ENCODE results near the gene DUSP14. TPM values are rescaled to one million over a fixed set of nuclear protein-coding genes. Genes with fewer than 3 reads are reported as not detected.

DUSP14 gene
- total RNA-seq, 2 donors from 2014 or later, result 2.2 to 3.0 TPM

DNA sequence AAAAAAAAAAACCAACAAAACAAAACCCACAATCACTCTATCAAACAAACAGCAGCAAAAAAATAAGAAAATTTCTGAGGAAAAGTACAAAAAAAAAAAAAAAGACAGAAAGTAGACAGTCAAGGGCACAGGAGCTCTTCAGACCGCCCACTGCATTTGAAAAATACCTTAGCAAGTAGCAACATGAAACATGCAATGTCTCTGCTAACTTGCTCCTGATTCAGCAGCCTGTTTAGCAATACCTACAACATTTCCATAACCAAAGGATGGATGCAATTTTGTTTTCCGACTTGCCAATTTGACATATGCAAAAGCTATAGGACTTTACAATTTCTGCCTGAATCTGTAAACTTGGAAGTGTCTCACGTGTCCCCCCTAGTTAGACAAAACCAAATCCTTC lies 62.1 kb downstream of the DUSP14 start:
- intact Hi-C loops (cut with DNase I), result no loop called here
- H3K4me1 ChIP-seq, result no peaks in the 10 kb centered on the region
- H3K36me3 ChIP-seq, result no peaks in the 10 kb centered on the region
- no peak for TF ChIP-seq CTCF (IDR thresholded peaks at IDR 0.05)
- no peak overlapping the region for H3K27ac ChIP-seq
- no peaks in the 10 kb centered on the region for H3K27me3 ChIP-seq
- H3K4me3 ChIP-seq, result no peak overlapping the region
- no peak overlapping the region for H3K9ac ChIP-seq (ENCODE audit: low read depth in 2 of 2, low read length in 2 of 2)
- DNase-seq, result no peak
- H3K9me3 ChIP-seq, result no peaks in the 10 kb centered on the region

DNA sequence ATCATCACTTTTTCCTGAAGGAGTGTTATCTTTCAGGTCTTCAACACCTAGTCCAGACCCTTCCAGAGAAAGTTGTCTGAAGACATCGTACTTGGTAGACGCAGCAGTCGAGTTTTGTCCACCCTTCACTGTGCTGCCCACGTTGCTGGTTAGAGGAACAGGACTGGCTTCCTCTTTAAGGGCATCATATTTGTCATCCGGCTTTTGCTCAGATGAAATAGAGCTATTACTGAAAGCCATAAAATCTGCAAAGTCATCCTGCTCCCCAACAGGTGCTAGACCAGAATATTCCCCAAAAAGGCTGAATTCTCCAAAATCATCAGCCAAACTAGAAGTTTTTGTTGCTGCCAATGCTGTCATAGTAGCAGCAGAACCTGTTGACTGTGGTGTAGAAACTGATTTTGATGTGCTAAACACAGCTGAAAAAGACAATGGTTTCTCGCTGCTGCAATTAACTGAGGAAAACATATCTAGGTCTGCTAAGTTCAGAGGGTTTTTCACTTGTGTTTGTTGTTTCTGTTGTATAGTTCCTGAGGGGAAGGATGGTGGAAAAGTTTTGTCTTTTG lies 63.8 kb downstream of the DUSP14 start:
- Histone ChIP-seq H3K4me1 (no peaks in the 10 kb centered on the region), H3K27me3 (no peaks in the 10 kb centered on the region), H3K36me3 (no peaks in the 10 kb centered on the region), H3K4me3 (no peak overlapping the region), H3K9me3 (no peaks in the 10 kb centered on the region), H3K27ac (no peak overlapping the region), H3K9ac (ENCODE audit: low read depth in 2 of 2, low read length in 2 of 2) (no peak overlapping the region)
- intact Hi-C loops (cut with DNase I), result no loop called here
- no peak for TF ChIP-seq CTCF (IDR thresholded peaks at IDR 0.05)
- DNase-seq, result no peak

DNA sequence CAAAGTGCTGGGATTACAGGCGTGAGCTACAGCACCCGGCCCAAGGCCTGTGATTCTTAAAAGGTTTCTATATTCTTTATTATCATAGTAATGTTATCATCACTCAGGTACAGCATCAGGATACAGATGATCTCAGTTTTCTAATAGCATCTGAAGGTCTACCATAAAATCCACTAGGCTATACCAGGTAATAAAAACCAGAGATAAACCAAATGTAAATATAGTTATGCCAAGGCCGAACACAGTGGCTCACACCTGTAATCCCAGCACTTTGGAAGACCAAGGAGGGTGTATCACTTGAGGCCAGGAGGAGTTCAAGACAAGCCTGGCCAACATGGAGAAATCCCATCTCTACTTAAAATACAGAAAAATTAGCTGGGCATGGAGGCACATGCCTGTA lies 65.7 kb downstream of the DUSP14 start:
- DNase-seq, result no peak
- no peak overlapping the region for H3K4me3 ChIP-seq
- no peak overlapping the region for H3K27ac ChIP-seq
- no peak overlapping the region for H3K9ac ChIP-seq (ENCODE audit: low read depth in 2 of 2, low read length in 2 of 2)
- no peak for TF ChIP-seq CTCF (IDR thresholded peaks at IDR 0.05)
- H3K4me1 ChIP-seq, result no peaks in the 10 kb centered on the region
- intact Hi-C loops (cut with DNase I), result no loop called here
- no peaks in the 10 kb centered on the region for H3K36me3 ChIP-seq
- H3K9me3 ChIP-seq, result no peaks in the 10 kb centered on the region
- H3K27me3 ChIP-seq, result no peaks in the 10 kb centered on the region

DNA sequence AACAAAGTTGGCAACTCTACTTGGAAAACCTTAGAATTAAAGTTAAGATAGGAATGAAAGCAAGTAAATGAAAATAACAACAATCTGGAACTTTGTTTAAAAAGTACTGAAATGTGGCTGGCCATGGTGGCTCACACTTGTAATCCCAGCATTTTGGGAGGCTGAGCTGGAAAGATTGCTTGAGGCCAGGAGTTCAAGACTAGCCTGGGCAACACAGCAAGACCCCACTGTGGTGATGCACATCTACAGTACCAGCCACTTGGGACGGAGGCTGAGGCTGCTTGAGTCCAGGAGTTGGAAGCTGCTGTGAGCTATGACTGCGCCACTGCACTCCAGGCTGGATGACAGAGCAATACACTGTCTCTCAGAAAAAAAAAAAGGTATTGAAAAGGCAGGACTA lies 67.8 kb downstream of the DUSP14 start:
- Histone ChIP-seq H3K36me3 (no peaks in the 10 kb centered on the region), H3K27me3 (no peaks in the 10 kb centered on the region), H3K27ac (no peak overlapping the region), H3K9me3 (no peaks in the 10 kb centered on the region), H3K9ac (ENCODE audit: low read depth in 2 of 2, low read length in 2 of 2) (no peak overlapping the region), H3K4me1 (no peaks in the 10 kb centered on the region), H3K4me3 (no peak overlapping the region)
- DNase-seq, result no peak
- TF ChIP-seq CTCF (IDR thresholded peaks at IDR 0.05), result no peak
- intact Hi-C loops (cut with DNase I), result no loop called here

DNA sequence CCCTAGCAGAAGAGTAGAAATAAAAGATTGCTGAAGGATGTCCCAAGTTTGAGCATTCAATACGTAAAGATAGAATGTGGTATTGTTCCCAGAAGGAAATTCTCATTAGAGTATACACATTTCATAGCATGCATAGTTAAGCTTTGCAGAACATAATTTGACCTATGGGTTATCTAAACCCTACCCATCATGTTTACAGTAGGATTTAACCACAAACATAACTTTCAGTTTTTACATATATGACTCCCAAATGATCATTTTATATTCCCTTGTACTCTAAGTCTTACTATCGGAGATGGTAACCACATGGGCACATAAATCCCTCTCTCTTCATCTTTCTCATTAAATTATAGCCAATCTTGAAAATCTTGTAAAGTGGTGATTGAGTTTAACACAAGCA lies 68.6 kb downstream of the DUSP14 start:
- DNase-seq, result no peak
- no peak overlapping the region for H3K9ac ChIP-seq (ENCODE audit: low read depth in 2 of 2, low read length in 2 of 2)
- no peaks in the 10 kb centered on the region for H3K27me3 ChIP-seq
- H3K4me1 ChIP-seq, result no peaks in the 10 kb centered on the region
- H3K4me3 ChIP-seq, result no peak overlapping the region
- no peak for TF ChIP-seq CTCF (IDR thresholded peaks at IDR 0.05)
- intact Hi-C loops (cut with DNase I), result no loop called here
- no peak overlapping the region for H3K27ac ChIP-seq
- H3K36me3 ChIP-seq, result no peaks in the 10 kb centered on the region
- H3K9me3 ChIP-seq, result no peaks in the 10 kb centered on the region

Measured in colonic mucosa (tissue), 4 donors.